Muscle of back (tissue), 11 donors: ENCODE measurements around the gene RASSF5. TPM values are rescaled to one million over a fixed set of nuclear protein-coding genes. Genes with fewer than 3 reads are reported as not detected.
"Not testable (repeated sequence)": the region's sequence is repeated elsewhere in the genome, so short reads cannot be mapped to it uniquely, and the experiment has no call there.

ENCODE experiments used
- DNase-seq, 3 donors: peaks; one replicate each; pipeline versions ENCODE4 v3.0.0 to v3.0.0-alpha.2; 2013
- polyA plus RNA-seq, 10 donors: library from polyadenylated mRNA; unstranded; fragments of 120-200 nt; gene quantifications; one replicate each; pipeline ENCODE4 v1.2.1, GENCODE V29; 2013; ENCODE audit not compliant: insufficient read length in 10 of 10

RASSF5 gene
- polyA plus RNA-seq, 10 donors = 5.9 to 12.8 (median 8.0) TPM

DNA sequence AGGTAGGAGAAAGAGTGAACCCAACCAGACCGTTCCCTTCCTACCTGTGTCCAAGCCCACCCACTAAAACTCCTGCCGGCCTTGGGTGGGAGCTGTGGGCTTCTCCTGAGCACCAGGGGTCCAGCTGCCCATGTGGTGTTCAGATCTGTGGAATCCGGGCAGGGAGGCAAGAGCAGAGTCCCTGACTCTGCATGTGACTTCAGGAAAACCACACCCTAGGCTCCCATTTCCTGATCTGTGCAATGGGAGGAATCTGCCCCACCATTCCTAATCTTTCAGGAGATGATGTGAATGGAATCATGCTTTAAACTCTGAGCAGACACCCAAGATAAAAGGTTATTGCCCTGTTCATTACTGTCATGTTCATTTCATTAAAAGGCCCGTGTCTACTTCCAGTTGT is 77.4 kb downstream of the RASSF5 start:
- DNase-seq = no peak

DNA sequence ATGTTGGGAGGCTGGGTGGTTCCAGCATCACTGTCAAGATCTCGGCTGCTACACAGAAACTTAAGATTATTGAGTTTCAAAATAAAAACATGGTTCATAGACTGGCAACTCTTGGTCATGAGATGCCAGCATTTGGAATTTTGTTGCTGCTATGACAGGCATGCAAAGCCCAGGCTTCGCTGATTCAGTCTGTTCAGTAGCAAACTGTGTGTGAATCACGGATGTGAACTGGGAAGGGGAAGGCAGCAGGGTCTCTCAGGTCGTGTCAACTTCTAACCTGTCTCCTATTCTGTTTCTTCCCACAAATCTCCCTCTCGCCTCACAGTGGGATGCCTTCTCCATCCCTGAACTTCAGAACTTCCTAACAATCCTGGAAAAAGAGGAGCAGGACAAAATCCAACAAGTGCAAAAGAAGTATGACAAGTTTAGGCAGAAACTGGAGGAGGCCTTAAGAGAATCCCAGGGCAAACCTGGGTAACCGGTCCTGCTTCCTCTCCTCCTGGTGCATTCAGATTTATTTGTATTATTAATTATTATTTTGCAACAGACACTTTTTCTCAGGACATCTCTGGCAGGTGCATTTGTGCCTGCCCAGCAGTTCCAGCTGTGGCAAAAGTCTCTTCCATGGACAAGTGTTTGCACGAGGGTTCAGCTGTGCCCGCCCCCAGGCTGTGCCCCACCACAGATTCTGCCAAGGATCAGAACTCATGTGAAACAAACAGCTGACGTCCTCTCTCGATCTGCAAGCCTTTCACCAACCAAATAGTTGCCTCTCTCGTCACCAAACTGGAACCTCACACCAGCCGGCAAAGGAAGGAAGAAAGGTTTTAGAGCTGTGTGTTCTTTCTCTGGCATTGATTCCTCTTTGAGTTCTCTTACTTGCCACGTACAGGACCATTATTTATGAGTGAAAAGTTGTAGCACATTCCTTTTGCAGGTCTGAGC is 79.4 kb downstream of the RASSF5 start:
- DNase-seq = no peak

DNA sequence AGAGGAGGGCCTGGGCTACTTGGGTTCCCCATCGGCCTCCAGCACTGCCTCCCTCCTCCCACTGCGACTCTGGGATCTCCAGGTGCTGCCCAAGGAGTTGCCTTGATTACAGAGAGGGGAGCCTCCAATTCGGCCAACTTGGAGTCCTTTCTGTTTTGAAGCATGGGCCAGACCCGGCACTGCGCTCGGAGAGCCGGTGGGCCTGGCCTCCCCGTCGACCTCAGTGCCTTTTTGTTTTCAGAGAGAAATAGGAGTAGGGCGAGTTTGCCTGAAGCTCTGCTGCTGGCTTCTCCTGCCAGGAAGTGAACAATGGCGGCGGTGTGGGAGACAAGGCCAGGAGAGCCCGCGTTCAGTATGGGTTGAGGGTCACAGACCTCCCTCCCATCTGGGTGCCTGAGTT is 80.6 kb downstream of the RASSF5 start:
- no peak for DNase-seq

DNA sequence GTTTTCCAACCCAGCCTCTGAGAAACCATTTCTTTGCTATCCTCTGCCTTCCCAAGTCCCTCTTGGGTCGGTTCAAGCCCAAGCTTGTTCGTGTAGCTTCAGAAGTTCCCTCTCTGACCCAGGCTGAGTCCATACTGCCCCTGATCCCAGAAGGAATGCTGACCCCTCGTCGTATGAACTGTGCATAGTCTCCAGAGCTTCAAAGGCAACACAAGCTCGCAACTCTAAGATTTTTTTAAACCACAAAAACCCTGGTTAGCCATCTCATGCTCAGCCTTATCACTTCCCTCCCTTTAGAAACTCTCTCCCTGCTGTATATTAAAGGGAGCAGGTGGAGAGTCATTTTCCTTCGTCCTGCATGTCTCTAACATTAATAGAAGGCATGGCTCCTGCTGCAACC is 81.2 kb downstream of the RASSF5 start:
- DNase-seq = no peak

DNA sequence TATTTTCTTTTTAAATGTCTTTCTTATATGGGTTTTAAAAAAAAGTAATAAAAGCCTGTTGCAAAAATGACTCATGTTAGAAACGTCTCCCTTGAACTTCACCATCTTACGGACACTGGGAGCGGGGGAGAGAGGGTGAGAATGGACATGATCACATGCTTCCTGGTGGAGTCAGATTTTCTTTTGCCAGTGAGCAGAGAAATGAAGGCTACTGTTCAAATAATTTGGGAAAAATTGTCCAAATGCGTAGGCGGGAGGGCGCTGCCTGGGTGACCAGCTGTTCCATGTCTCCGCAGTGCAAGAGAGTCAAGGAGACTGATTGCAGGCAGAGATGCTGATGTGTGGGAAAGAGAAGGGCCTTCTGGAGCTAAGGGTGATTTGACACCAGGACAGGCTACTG is 81.9 kb downstream of the RASSF5 start:
- peak in 1 of 3 donors; percentile 59 for DNase-seq

DNA sequence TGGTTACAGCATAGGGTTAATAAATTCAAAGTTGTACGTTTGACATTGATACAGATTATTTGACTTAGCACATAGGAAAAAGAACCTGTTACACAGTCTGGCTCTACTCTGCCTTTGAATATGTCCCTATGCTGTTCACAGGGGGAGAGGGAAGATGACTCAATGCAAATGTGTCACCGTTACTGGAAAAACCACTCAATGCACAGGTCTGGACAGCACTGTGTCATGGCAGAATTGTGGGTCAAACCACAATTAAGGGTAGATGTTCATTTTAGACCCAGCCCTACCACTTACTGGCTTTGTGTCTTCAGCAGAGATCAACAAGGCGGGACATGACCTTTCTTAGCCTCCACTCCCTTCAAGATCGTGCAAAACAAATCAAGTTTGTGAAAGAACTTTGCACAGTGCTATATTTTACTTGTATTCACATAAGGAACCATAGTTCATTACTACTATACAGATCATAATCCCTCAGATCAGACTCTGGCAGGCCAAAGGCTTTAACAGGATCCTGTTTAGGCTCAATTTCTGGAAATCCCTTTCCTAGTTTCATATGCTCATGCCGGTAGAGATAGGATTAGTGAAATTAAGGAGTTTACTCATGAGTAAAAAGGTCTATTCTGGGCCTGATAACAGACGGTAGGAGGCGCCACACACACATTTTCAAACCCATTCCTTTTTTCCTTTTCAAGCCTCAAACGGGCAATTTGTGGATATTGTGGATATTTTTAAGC is 82.9 kb downstream of the RASSF5 start:
- no peak for DNase-seq

DNA sequence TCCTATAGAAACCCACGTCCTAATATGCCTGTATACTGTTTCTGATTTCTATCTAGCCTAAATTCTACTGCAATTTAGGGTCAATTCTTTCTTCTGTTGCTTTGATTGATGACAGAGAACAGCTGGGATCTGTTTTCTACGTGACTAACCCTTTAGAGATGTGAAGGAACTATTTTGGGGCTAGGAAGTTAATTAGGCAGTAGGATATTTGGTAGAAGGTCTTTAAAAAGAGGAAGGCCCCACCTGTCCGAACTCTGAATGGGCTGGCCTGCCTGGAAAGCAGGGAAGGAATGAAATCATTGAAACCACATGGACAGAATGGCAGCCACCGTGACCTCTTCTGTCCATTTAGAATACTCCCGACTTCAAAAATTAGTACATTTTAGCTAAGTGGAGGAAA is 83.9 kb downstream of the RASSF5 start:
- DNase-seq = no peak

DNA sequence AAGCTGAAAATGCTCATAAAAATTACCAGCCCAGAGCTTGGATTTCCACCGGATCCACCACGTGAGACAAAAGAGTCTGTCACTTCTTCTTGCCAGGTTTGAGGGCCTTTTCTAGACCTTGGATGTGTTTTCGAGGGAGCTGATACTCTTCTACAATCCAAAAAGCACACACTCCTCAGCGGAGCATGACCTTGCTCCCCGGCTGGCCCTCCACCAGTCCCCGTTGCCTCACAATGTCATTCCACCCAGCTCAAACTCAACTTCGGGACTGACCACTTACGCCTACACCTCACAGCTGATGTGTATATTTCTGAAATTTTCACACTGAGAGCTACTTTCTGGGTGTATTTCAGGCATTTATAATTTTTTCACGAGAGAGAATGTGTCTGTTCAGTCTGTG is 84.4 kb downstream of the RASSF5 start:
- no peak for DNase-seq

DNA sequence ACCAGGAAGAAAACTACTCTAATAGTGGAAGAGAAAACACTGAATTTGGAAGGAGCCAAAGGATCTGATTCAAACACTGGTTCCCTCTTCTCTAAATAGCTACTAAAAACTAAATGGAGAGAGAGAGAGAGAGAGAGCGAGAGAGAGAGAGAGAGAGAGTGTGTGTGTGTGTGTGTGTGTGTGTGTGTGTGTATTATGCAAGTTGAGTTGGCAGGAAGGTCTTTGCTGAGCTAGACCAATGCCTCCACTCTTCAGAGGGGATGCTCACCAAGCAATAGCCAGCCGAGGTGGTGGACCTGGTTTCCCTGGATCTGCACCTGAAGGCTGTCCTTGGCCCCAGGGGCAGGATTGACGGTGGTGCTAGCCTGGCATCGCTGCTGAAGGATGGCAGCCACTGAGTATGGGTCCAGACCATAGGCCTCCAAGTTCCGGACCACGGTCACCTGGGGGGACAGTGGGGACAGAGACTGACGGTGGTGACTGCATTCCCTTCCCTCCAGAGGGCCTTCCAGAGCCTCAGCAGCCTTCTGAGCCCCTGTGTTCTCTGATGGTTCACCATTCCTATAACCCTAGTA is 86.1 kb downstream of the RASSF5 start:
- DNase-seq = no peak

DNA sequence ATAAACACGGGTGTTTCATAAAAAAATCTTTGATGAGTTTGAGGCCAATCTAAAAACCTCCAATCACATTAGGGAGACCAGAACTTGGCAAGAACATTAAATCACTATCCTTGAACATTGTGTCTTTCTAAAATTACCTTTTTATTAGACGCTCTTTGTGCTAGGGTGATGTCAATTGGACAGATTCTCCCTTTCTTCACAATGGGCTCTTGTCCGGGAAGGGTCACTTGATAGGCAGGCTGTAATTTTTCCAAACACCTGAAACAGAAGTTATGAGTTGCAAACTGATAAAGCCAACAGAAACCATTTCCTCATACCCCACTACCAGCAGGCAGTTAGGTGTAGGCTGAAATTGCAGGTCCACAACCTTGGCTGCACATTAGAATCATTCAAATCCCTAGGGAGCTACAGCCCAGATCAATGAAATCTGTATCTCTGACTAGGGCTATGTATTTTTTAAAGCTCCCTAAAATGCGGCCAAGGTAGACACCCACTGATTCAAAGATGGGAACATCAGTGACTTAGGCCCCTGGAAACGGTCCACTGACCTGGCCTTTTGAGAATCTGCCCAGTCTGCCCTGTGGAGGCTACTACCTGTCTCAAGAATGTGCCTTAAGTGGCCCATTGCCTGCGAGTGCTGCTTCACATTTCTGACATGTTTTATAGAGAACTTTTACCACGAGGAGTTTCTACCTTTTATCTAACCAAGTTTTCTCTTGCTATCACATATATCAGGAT is 88.4 kb downstream of the RASSF5 start:
- no peak for DNase-seq

DNA sequence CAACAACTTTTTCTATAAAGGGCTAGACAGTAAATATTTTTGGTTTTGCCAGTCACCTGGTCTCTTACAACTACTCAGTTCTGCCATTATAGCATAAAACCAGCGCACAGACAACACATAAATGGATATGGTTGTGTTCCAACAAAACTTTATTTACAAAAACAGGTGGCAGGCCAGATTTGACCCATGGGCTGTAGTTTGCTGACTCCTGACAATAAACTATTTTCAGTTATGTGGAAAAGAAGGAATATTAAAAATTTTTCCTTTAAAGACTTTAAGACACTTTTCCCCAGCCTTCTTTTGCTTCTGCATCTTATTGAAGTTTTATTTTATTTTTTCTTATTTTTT is 89.0 kb downstream of the RASSF5 start:
- DNase-seq = no peak

DNA sequence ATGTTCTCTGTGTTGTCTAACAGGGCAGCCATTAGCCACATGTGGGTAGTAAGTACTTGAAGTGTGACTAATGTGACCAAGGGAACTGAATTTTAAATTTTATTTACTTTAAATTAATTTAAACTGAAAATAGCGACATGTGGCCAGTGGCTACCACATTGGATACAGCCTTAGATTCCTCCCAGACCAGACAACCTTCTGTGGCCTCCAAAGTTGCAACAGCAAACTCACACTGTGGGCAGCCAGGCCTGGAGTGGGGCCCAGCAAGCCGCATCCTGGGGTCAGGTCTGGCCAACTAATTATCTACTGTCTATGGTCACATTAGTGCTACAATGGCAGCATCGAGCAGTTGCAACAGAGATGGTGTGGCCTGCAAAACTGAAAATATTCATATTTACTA is 93.2 kb downstream of the RASSF5 start:
- DNase-seq = no peak

DNA sequence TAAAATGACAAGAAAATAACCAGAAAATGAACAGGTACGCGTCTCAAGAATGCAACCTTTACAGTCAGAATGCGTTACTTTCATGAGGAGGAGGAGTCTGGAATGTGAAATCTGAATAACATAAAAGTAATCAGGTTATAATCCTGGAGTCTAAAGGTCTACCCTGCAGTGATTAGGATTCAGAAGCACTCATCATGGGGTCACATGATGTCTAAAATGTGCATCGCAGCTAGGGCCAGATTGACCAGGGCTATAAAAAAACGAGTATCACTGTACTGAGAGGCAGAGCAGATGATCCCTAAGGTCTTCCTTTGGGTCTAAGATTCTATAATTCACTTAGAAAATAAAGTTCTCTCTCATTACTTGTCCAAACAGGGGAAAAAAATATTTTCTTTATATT is 97.5 kb downstream of the RASSF5 start:
- no peak for DNase-seq

DNA sequence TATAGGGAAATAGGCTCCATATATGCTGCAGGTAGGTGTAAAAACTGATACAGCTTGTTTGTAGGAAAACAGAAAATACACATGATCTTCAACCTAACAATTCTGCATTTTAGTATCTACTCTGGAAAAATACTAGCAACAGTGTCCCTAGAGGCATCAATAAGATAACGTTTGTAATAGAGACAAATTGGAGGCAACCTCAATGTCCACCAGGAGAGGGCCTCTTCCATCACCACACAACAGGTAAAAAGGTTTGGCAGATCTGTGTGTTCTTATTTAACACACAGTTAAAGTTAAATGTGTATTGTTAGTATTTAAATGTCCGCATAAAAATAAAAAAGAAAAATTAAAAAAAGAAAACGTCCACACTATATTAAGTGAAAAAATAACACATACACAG is 99.5 kb downstream of the RASSF5 start:
- no peak for DNase-seq

DNA sequence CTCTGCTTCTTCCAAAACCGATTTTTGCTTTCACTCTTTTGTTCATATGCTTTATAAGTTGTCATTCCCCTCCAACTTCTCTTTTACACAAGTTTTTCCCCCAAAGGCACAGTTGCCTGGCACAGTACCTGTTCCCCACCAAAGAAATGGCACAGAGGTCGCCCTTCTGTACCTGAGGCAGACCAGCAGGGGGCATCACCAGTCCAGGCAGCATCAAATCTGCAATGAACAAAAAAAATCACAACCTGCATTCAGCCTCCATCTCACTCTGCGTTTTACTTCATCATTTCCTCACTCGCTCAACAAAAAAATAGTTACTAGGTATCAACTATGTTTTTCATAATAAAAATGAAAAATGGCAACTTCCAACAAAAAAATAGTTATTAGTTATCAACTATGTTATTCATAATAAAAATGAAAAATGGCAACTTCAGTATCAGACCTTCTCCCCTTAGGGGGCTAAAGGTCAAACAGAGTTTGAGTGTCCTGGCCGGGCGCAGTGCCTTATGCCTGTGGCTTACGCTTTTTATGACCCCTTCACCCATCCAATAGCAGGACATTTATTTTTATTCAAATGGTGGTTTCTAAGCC is 100.9 kb downstream of the RASSF5 start:
- DNase-seq = no peak

DNA sequence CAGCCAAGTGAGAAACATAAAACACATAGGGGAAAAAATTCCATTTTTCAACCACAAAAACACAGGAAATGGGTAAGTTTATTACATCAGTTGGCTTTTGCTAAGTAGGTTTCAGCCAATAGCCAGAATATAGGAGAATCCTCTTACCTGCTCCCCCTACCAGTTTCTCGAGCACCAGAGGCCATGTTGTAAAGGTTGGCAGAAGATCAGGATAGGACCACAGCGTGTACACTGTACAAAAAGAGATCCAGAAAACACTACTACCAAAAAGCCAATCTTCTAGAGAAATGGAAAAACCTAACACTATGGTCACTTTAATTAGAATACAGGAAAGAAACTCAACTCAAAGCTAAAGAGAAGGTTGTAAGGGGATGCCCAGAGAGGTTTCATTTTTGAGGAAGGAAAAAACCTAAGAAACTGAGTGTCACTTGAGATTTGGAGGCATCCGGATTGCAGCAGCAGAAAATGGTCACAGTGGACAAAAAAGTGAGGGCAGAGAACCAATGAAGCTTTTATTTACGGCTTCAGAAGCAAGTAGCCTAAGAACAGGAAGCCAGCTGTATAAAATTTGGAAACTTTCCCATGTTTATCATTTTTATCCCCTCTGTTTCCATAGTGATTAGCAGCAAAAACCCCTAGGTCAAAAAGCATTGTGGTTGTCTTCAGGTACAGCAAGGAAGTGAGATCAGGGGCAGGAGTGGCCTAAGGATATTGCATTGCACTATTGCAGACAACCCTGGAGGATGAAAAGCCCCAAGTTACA is 102.1 kb downstream of the RASSF5 start:
- no peak for DNase-seq

DNA sequence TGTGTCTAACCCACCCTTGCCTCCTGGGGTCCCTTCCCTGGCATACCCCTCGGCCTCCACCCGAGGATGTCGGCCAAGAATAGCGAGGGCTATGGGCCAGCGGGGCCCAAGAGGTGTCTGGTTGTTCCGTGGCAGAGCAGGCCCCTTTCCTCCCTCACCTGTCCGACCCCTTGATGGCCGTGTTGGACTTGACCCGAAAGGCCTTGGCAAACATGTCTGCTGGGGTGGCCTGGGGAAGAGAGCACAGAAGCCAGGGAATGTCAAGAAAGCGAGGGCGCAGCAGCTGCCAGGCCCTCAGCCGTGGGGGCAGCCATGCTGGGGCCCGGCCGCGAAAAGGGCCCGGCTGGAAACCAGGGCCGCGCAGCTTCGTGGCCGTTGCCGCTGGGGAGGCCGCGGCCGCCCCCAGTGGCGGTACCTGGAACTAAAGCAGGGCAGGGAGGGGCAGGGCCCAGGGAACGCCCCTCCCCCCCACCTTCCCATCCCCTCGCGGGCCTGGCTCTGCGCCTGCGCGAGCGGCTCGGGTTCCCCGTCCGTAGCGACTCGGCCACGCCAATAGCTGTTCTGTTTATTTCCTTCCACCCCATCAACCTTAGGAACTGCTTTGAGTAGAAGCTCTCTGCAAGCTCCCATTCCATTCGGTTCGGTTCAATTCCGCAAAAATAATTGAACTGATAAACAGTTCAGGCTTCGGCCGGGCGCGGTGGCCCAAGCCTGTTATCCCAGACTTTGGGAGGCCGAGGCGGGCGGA is 105.0 kb downstream of the RASSF5 start, which contains the start of gene EIF2D:
Gene EIF2D, minus strand, starts transcription at position 337 of the 748 bp plus-strand sequence. Its CDS starts 123 bp downstream, at position 214.
- peak; percentile 94 to 99 (median 97) for DNase-seq

DNA sequence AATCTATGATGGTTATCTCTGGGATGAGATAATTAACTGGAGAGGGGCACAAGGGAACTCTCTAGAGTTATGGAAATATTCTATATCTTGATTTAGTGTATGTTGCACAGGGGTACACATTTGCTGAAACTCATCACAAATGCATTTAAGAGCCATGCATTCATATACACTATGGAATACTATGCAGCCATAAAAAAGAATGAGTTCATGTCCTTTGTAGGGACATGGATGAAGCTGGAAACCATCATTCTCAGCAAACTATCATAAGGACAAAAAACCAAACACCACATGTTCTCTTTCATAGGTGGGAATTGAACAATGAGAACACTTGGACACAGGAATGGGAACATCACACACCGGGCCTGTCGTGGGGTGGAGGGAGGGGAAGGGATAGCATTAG is 119.1 kb downstream of the RASSF5 start:
- not testable (repeated sequence) for DNase-seq

DNA sequence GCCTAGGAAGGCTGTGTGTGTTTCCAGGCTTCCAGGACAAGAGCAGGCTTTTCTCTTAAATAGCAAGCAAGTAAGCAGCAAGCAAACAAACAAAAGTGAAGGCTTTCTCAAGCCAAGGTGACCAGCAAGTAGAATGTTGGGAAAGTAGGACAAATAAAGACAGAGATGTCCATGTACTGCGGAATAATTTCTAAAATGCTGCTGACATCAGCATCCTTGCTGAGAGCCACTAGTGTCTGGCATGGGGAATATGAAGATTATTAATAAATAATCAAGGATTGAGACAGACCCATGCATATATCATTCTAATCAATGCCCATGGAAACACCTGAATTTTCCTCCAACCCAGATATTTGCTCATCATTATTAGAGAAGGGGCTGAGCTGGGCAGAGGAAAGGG is 121.6 kb downstream of the RASSF5 start:
- no peak for DNase-seq

DNA sequence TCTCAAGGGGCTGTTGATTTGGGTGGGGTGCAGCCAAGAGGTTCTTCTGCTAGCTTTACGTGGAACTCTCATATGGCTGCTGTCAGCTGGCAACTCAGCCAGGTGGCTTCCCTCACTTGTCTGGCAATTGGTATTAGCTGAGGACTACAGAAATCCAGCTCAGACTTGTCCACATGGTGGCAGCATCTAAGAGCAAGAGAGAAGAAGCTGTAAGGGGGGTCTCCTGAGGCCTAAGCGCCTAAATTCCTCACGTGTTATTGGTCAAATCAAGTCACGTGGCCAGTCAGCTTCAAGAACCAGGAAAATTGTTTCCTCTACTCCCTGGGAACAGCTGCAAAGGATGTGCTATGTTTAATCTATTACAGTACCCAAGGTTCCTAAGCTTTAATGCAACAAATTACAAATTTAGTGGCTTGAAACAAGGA is 123.8 kb downstream of the RASSF5 start:
- peak; percentile 80 to 89 (median 81) for DNase-seq
